ENCODE data around the gene SENP6. TPM values are rescaled to one million over a fixed set of nuclear protein-coding genes. Genes with fewer than 3 reads are reported as not detected.

Gene SENP6
- total and polyA plus RNA-seq, 9 of the 15 experiments (the other 6 are each of a cell fraction or from before 2014, with no cell fraction given), result 11.1 to 79.4 (median 46.8) TPM

DNA sequence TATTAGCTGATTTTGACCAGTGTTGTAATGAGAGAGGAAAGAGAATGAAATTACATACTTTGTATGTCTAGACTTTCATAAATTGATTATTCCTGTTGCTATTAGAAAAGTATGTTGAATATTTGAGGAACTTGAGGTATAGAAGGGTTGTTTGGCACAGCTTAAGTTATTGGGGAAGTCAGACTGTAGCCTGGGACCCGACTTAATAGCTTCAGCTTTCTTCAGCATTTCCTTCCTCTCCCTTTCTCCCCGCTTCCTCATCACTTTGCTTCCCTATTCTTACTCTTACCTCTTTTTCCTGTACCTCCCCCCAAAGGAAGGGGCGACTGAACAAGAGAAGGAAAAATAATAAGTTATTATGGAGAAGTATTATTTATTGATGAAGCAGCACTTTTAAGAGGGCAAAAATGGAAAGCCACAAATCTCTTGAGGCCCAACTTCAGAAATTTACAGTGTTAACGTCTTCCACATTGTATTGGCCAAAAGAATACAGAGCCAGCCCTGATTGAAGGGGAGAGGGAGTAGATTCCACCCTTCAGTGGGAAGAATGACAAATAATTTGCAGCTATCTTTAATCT, 7.4 kb downstream of the SENP6 start (continued):
- TF ChIP-seq, protein P1, sequence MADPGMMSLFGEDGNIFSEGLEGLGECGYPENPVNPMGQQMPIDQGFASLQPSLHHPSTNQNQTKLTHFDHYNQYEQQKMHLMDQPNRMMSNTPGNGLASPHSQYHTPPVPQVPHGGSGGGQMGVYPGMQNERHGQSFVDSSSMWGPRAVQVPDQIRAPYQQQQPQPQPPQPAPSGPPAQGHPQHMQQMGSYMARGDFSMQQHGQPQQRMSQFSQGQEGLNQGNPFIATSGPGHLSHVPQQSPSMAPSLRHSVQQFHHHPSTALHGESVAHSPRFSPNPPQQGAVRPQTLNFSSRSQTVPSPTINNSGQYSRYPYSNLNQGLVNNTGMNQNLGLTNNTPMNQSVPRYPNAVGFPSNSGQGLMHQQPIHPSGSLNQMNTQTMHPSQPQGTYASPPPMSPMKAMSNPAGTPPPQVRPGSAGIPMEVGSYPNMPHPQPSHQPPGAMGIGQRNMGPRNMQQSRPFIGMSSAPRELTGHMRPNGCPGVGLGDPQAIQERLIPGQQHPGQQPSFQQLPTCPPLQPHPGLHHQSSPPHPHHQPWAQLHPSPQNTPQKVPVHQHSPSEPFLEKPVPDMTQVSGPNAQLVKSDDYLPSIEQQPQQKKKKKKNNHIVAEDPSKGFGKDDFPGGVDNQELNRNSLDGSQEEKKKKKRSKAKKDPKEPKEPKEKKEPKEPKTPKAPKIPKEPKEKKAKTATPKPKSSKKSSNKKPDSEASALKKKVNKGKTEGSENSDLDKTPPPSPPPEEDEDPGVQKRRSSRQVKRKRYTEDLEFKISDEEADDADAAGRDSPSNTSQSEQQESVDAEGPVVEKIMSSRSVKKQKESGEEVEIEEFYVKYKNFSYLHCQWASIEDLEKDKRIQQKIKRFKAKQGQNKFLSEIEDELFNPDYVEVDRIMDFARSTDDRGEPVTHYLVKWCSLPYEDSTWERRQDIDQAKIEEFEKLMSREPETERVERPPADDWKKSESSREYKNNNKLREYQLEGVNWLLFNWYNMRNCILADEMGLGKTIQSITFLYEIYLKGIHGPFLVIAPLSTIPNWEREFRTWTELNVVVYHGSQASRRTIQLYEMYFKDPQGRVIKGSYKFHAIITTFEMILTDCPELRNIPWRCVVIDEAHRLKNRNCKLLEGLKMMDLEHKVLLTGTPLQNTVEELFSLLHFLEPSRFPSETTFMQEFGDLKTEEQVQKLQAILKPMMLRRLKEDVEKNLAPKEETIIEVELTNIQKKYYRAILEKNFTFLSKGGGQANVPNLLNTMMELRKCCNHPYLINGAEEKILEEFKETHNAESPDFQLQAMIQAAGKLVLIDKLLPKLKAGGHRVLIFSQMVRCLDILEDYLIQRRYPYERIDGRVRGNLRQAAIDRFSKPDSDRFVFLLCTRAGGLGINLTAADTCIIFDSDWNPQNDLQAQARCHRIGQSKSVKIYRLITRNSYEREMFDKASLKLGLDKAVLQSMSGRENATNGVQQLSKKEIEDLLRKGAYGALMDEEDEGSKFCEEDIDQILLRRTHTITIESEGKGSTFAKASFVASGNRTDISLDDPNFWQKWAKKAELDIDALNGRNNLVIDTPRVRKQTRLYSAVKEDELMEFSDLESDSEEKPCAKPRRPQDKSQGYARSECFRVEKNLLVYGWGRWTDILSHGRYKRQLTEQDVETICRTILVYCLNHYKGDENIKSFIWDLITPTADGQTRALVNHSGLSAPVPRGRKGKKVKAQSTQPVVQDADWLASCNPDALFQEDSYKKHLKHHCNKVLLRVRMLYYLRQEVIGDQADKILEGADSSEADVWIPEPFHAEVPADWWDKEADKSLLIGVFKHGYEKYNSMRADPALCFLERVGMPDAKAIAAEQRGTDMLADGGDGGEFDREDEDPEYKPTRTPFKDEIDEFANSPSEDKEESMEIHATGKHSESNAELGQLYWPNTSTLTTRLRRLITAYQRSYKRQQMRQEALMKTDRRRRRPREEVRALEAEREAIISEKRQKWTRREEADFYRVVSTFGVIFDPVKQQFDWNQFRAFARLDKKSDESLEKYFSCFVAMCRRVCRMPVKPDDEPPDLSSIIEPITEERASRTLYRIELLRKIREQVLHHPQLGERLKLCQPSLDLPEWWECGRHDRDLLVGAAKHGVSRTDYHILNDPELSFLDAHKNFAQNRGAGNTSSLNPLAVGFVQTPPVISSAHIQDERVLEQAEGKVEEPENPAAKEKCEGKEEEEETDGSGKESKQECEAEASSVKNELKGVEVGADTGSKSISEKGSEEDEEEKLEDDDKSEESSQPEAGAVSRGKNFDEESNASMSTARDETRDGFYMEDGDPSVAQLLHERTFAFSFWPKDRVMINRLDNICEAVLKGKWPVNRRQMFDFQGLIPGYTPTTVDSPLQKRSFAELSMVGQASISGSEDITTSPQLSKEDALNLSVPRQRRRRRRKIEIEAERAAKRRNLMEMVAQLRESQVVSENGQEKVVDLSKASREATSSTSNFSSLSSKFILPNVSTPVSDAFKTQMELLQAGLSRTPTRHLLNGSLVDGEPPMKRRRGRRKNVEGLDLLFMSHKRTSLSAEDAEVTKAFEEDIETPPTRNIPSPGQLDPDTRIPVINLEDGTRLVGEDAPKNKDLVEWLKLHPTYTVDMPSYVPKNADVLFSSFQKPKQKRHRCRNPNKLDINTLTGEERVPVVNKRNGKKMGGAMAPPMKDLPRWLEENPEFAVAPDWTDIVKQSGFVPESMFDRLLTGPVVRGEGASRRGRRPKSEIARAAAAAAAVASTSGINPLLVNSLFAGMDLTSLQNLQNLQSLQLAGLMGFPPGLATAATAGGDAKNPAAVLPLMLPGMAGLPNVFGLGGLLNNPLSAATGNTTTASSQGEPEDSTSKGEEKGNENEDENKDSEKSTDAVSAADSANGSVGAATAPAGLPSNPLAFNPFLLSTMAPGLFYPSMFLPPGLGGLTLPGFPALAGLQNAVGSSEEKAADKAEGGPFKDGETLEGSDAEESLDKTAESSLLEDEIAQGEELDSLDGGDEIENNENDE (IDR thresholded peaks at IDR 0.05; ENCODE audit: low read depth, low read length), result no peak
- peak; percentile 77 for TF ChIP-seq C11orf30 (IDR thresholded peaks at IDR 0.05; ENCODE audit: low read depth)

Measured in K562 (cell line).